Measurements from ENCODE around the gene GMPPA. TPM values are rescaled to one million over a fixed set of nuclear protein-coding genes. Genes with fewer than 3 reads are reported as not detected.

The GMPPA gene
- total RNA-seq, 2 experiments from 2014 or later, result 37.5 to 40.5 TPM

DNA sequence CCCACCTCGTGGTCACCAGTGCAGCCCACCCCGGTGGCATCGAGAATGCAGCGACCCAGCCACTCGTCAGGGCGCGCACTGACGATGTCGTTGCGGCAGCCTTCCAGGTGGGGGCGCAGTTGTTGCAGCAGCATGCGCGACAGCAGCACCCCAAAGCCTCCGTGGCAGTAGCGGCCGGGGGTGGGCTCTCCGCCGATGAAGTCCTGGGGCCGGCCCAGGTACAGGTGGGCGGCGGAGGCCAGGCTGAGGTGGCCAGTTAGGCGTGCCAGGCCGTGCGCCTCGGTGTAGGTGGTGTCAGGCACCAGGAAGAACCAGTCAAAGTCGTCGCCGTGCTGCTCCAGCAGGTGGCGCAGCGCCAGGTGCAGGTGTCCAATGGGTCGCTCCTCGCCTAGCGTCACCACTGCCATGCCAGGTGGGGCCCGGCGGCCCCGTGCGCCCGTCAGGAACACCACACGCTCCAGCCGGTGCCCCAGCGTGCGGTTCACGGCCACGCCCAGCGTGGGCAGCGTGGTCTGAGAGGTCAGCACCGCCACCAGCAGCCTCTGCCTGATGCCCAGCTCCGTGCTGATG lies 43.0 kb downstream of the GMPPA start:
- ChIA-PET POLR2A (interaction anchor here (0.6 kb wide), 1 partner anchor 11 kb away, joined by 3 read pairs; no protein-coding TSS in a partner anchor), CTCF (interaction anchor here (0.6 to 3.7 kb wide), 28 partner anchors 9 to 153 kb away, joined by 3 to 31 read pairs (median 4); partner anchors contain the start of genes INHA, OBSL1 and STK11IP)

DNA sequence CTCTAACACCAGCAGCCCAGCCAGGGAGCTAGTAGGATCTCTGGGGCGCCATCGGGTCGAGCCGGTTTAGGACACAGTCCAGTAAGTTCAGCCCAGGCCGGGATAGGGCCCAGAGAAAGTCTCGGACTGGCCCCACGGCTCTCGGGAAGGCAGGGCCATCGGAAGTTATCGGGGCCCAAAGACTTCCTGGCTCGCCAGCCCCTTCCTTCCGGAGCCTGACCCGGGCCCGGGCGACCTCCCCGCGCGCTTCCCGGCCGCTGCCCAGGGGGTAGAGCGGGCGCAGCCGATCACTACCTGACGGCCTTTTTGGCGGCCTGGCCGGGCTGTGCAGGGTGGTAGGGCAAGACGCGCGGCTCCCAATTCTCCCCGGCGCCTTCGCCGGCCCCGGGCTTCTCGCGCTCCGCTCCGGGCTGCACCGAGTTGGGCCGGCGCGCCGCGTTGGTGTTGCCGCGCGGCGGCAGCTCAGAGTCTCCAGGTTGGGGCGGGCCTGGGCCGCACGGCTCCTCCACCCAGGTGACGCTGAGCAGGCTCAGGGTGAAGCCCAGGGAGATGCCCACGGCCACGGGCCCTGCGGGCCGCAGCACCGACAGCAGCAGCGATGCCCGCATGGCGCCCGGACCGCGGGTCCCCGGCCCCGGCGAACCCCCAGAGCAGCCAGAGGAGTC lies 44.4 kb downstream of the GMPPA start:
- ChIA-PET POLR2A (no interaction called here), CTCF (interaction anchor here (0.6 to 3.4 kb wide), 11 partner anchors 9 to 153 kb away, joined by 3 to 13 read pairs (median 6); partner anchors contain the start of gene STK11IP)

- POLR2A ChIA-PET, result interaction anchor here (0.9 kb wide), 2 partner anchors 45 to 54 kb away, joined by 4 to 5 read pairs; partner anchors contain the start of genes GMPPA and STK11IP
- CTCF ChIA-PET, result interaction anchor here (1.0 to 3.4 kb wide), 9 partner anchors 9 to 154 kb away, joined by 3 to 13 read pairs (median 6); partner anchors contain the start of gene STK11IP
Observed at GRCh38 chr2:219543596-219544358, 45.1 kb downstream of the GMPPA start, which contains the start of the genes CHPF and TMEM198. Gene CHPF (minus strand): TSS chr2:219543809. CDS start chr2:219543538, 271 bp downstream. Gene TMEM198 (plus strand): TSS chr2:219544028. CDS start chr2:219544728, 700 bp downstream.

DNA sequence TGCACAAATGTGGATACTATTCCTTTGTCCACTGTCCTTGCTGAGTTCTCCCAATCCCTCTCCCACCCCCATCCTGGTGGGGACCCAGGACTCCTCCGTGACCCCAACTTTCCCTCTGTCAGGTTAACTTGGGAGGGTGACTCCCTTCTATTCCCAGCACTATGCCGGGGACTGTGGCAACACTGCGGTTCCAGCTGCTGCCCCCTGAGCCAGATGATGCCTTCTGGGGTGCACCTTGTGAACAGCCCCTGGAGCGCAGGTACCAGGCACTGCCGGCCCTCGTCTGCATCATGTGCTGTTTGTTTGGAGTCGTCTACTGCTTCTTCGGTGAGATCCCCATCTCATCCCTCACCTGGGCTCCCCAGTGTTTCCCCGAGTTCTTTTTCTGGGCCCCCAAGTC lies 45.9 kb downstream of the GMPPA start:
- ChIA-PET POLR2A (no interaction called here), CTCF (interaction anchor here (1.9 kb wide), 1 partner anchor 16 kb away, joined by 5 read pairs; no protein-coding TSS in a partner anchor)

GRCh38 chr2:219545295-219545942 lies 46.7 kb downstream of the GMPPA start:
- ChIA-PET POLR2A (no interaction called here), CTCF (interaction anchor here (1.9 kb wide), 1 partner anchor 15 kb away, joined by 5 read pairs; no protein-coding TSS in a partner anchor)

GRCh38 chr2:219545943-219546352 lies 47.3 kb downstream of the GMPPA start:
- ChIA-PET CTCF (no interaction called here), POLR2A (no interaction called here)

DNA sequence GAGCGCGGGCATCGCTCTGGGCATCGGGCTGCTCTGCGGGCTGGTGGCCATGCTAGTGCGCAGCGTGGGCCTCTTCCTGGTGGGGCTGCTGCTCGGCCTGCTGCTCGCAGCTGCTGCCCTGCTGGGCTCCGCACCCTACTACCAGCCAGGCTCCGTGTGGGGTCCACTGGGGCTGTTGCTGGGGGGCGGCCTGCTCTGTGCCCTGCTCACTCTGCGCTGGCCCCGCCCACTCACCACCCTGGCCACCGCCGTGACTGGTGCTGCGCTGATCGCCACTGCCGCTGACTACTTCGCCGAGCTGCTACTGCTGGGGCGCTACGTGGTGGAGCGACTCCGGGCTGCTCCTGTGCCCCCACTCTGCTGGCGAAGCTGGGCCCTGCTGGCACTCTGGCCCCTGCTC lies 48.9 kb downstream of the GMPPA start:
- CTCF ChIA-PET, result interaction anchor here (2.0 kb wide), 1 partner anchor 145 kb away, joined by 7 read pairs; no protein-coding TSS in a partner anchor
- POLR2A ChIA-PET, result no interaction called here

GRCh38 chr2:219548990-219549389 lies 50.3 kb downstream of the GMPPA start:
- ChIA-PET POLR2A (no interaction called here), CTCF (interaction anchor here (1.3 to 2.0 kb wide), 3 partner anchors 11 to 146 kb away, joined by 4 to 10 read pairs (median 7); no protein-coding TSS in a partner anchor)

DNA sequence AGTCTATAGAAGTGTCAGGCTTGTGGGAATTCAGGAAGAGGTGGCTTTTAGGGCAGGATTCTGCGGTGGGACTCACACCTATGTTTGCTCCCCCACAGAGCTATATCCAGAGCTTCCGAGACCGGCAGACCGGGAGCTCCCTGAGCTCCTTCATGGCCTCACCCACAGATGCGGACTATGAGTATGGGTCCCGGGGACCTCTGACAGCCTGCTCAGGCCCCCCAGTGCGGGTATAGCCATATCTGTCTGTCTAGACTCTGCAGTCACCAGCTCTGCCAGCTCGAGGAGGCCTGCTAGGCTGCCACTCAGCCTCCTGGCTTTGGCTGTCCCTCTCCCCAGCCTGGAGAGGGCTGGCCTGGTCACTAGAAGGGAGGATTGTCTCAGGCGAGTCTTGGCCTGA lies 50.9 kb downstream of the GMPPA start:
- ChIA-PET POLR2A (no interaction called here), CTCF (interaction anchor here (1.3 to 2.0 kb wide), 2 partner anchors 11 to 93 kb away, joined by 4 to 10 read pairs; no protein-coding TSS in a partner anchor)

GRCh38 chr2:219551441-219552381 lies 53.0 kb downstream of the GMPPA start:
- ChIA-PET POLR2A (interaction anchor here (1.2 kb wide), 1 partner anchor 10 kb away, joined by 3 read pairs; no protein-coding TSS in a partner anchor), CTCF (interaction anchor here (1.0 to 1.5 kb wide), 5 partner anchors 8 to 22 kb away, joined by 3 to 10 read pairs (median 3); partner anchors contain the start of genes CHPF and TMEM198)

- ChIA-PET CTCF (interaction anchor here (1.1 to 1.5 kb wide), 3 partner anchors 9 to 23 kb away, joined by 3 to 10 read pairs (median 4); partner anchors contain the start of genes CHPF and TMEM198), POLR2A (interaction anchor here (1.2 kb wide), 1 partner anchor 10 kb away, joined by 3 read pairs; no protein-coding TSS in a partner anchor)
Observed at GRCh38 chr2:219552382-219553167, 53.9 kb downstream of the GMPPA start.

GRCh38 chr2:219553168-219553417 lies 54.4 kb downstream of the GMPPA start:
- ChIA-PET CTCF (interaction anchor here (1.5 kb wide), 1 partner anchor 12 kb away, joined by 4 read pairs; no protein-coding TSS in a partner anchor), POLR2A (interaction anchor here (1.2 kb wide), 1 partner anchor 11 kb away, joined by 3 read pairs; no protein-coding TSS in a partner anchor)

DNA sequence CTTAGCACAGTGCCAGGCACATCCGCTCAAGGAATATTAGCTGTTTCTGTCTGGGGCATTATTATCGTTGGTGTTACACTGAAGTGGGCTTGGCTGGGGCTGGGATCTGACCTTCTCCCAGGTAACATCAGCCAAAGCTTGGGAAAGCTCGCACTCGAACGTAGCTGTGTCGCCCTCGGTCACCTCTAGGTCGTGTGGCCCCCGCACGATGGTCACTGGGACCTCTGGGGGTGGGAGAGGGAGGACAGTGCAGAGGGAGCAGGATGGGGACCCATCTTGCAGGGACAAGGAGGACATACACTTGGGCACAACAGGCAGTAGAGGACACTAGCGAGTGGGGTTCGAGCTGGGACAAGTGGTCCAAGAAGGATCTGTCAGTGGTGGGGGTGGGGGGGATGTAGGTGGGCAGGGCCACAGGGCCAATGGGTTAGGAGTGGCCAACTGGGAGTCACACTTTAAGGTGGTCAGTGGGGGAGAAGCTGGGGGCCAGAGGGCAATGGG lies 54.8 kb downstream of the GMPPA start:
- ChIA-PET CTCF (no interaction called here), POLR2A (interaction anchor here (0.5 kb wide), 1 partner anchor 17 kb away, joined by 3 read pairs; no protein-coding TSS in a partner anchor)

- ChIA-PET POLR2A (no interaction called here), CTCF (no interaction called here)
Observed at GRCh38 chr2:219554350-219554749, 55.7 kb downstream of the GMPPA start.

GRCh38 chr2:219555956-219556355 lies 57.3 kb downstream of the GMPPA start:
- ChIA-PET CTCF (interaction anchor here (1.5 kb wide), 1 partner anchor 15 kb away, joined by 3 read pairs; no protein-coding TSS in a partner anchor), POLR2A (no interaction called here)

GRCh38 chr2:219556413-219556812 lies 57.7 kb downstream of the GMPPA start:
- CTCF ChIA-PET, result no interaction called here
- POLR2A ChIA-PET, result no interaction called here

All from activated CD8-positive, alpha-beta memory T cell treated with anti-CD3 and anti-CD28 coated beads for 36 hours (primary cell).